Panc1 (cell line): ENCODE data around the gene TEN1. TPM values are rescaled to one million over a fixed set of nuclear protein-coding genes. Genes with fewer than 3 reads are reported as not detected.

Experiments
- ATAC-seq: fragments of 200-7000 bp; cut with Tn5 transposase; 2 replicates; pipeline ENCODE4 v1.9.1; 2020; ENCODE audit warnings: mild to moderate bottlenecking, moderate library complexity
- Bru-seq: library from RNA; stranded (reverse); fragments of 400-500 nt; gene quantifications from one replicate; lab custom pipeline; 2021; lab: Mats Ljungman, UMichigan
- BruChase-seq, 2 experiments: library from RNA; stranded (reverse); fragments of 400-500 nt; gene quantifications; one replicate each; lab custom pipeline; 2021; lab: Mats Ljungman, UMichigan
- BruUV-seq: library from RNA; stranded (reverse); fragments of 400-500 nt; replicated peaks from 2 replicates; lab custom pipeline; 2021; lab: Mats Ljungman, UMichigan
- CTCF ChIA-PET: fragments of 300-600 bp; sonication (Branson Sonifier 250); formaldehyde crosslinking; loops from one replicate; lab custom pipeline; 2022; ENCODE audit warnings: antibody characterized with exemption; lab: Charles Lee
- POLR2A ChIA-PET: fragments of 300-600 bp; sonication (Branson Sonifier 250); formaldehyde crosslinking; loops from one replicate; lab custom pipeline; 2022; ENCODE audit warnings: antibody characterized with exemption; lab: Charles Lee
- DNase-seq: peaks from one replicate; pipeline ENCODE4 v3.0.0-alpha.2; 2010; ENCODE audit warnings: low read depth, low spot score
- H3K27ac ChIP-seq: 2 replicates; pipeline ENCODE4 v1.5.1; 2011; ENCODE audit warnings: mild to moderate bottlenecking, low read length, inconsistent platforms
- H3K27me3 ChIP-seq: fragments of 200-500 bp; sonication (Bioruptor generic); 2 replicates; pipeline ENCODE4 v1.6.0; 2014; ENCODE audit warnings: low read length, inconsistent platforms; ENCODE audit not compliant: control insufficient read depth, insufficient read depth
- H3K36me3 ChIP-seq: fragments of 200-500 bp; sonication (Bioruptor generic); 2 replicates; pipeline ENCODE4 v1.5.1; 2014; ENCODE audit warnings: inconsistent platforms, mild to moderate bottlenecking, low read length, moderate library complexity; ENCODE audit not compliant: control insufficient read depth, insufficient read depth
- H3K4me1 ChIP-seq: 2 replicates; pipeline ENCODE4 v1.5.1; 2011; ENCODE audit warnings: inconsistent platforms, mild to moderate bottlenecking, low read length, moderate library complexity; ENCODE audit not compliant: control insufficient read depth, insufficient read depth
- H3K4me3 ChIP-seq, 2 experiments: 2 replicates each; pipeline ENCODE4 v1.5.1; 2011 to 2012; ENCODE audit warnings: low read depth in 2 of 2, low read length in 2 of 2, mild to moderate bottlenecking in 2 of 2, inconsistent platforms in 1 of 2, moderate library complexity in 1 of 2
- H3K9me3 ChIP-seq: fragments of 200-500 bp; sonication (Bioruptor generic); 2 replicates; pipeline ENCODE4 v1.5.1; 2014; ENCODE audit warnings: low read depth, mild to moderate bottlenecking, inconsistent platforms, low read length, moderate library complexity; ENCODE audit not compliant: control insufficient read depth, insufficient read depth
- CTCF ChIP-seq: fragments of 450-650 bp; IDR thresholded peaks from 2 replicates; pipeline ENCODE4 v1.5.1; 2017; ENCODE audit warnings: mild to moderate bottlenecking
- POLR2AphosphoS5 ChIP-seq: IDR thresholded peaks from 2 replicates; pipeline ENCODE4 v1.6.1; 2012; ENCODE audit warnings: mild to moderate bottlenecking, low read depth, low read length, moderate library complexity
- REST ChIP-seq, 2 experiments: IDR thresholded peaks; 2 replicates each; pipeline ENCODE4 v1.6.1; 2011 to 2012; ENCODE audit warnings: low read depth in 2 of 2, control low read depth in 1 of 2, low read length in 1 of 2, mild to moderate bottlenecking in 1 of 2, moderate library complexity in 1 of 2; ENCODE audit not compliant: insufficient read depth in 1 of 2
- SIN3A ChIP-seq: IDR thresholded peaks from 2 replicates; pipeline ENCODE4 v1.6.1; 2012; ENCODE audit warnings: low read depth, mild to moderate bottlenecking, low read length, moderate library complexity, borderline replicate concordance; ENCODE audit not compliant: insufficient read depth
- TCF7L2 ChIP-seq: IDR thresholded peaks from 2 replicates; pipeline ENCODE4 v1.6.1; 2011; ENCODE audit warnings: mild to moderate bottlenecking, low read depth, low read length, inconsistent platforms
- in situ Hi-C: cut with HindIII; loops from 2 replicates; pipeline ENCODE4 v1.10.0; 2016; ENCODE audit warnings: low sequenced_read_pairs, low pct_unique_long_range_greater_than_20kb
- intact Hi-C: fragments of 100-400 bp; cut with micrococcal nuclease; formaldehyde crosslinking; loops from one replicate; pipeline ENCODE4 v1.10.0; 2022; ENCODE audit not compliant: unreplicated experiment
- long read RNA-seq: library from polyadenylated mRNA; unstranded; transcript quantifications from one replicate; pipeline ENCODE4 v2.0.0, GENCODE V29; 2021; ENCODE audit not compliant: unreplicated experiment
- polyA plus RNA-seq: library from polyadenylated mRNA; unstranded; fragments of >200 nt; gene quantifications from one replicate; pipeline ENCODE4 v1.2.1, GENCODE V29; 2012; ENCODE audit warnings: missing spikeins; ENCODE audit not compliant: insufficient read length
- total RNA-seq: library from RNA; stranded (reverse); gene quantifications from one replicate; pipeline ENCODE4 v1.2.1, GENCODE V29; 2021; ENCODE audit not compliant: unreplicated experiment

Gene TEN1
- 41.3 TPM for total RNA-seq
- 57.2 TPM for polyA plus RNA-seq
- percentile 67 among the genes with signal in this experiment for Bru-seq, nascent RNA
- percentile 91 among the genes with signal in this experiment for BruChase-seq, experiment 1, labeled RNA remaining after a 2-hour chase
- percentile 95 among the genes with signal in this experiment for BruChase-seq, experiment 2, labeled RNA remaining after a 6-hour chase
- long read RNA-seq, transcript TEN1-201 (4 exons, 994 nt) = major isoform, 37 of 40 reads
- long read RNA-seq, partial matches to known transcripts = 1 of 40 reads
- long read RNA-seq, other reads (novel, unspliced or antisense) = 1 of 40 reads

- peak within 1 kb of the TSS; percentile 73 to 82 for H3K4me3 ChIP-seq
- DNase-seq (peak; percentile 64), ATAC-seq (peak; percentile 97)
- H3K9me3 ChIP-seq = no peaks in the 10 kb centered on the region
- no TSS peak for BruUV-seq
- peaks cover 21% of the 10 kb centered on the region for H3K4me1 ChIP-seq
- ChIA-PET POLR2A (interaction anchor here (0.5 to 1.2 kb wide), 3 partner anchors 23 to 283 kb away, joined by 3 to 18 read pairs (median 5); no protein-coding TSS in a partner anchor), CTCF (interaction anchor here (0.5 to 0.6 kb wide), 2 partner anchors 10 to 141 kb away, joined by 3 to 4 read pairs; no protein-coding TSS in a partner anchor)
- in situ Hi-C loops (no loop called here), intact Hi-C loops (no loop called here)
- H3K27me3 ChIP-seq = no peaks in the 10 kb centered on the region
- H3K27ac ChIP-seq = peak within 1 kb of the TSS; percentile 94
- TF ChIP-seq POLR2AphosphoS5 = peak; percentile 96
- peak; percentile 92 for TF ChIP-seq SIN3A
- TF ChIP-seq CTCF = no peak
- TF ChIP-seq TCF7L2 = peak; percentile 54; the same call in 1 of the 2 replicates
- TF ChIP-seq REST (IDR thresholded peaks at IDR 0.05; ENCODE audit: insufficient read depth in 1 of 2, low read depth in 2 of 2, low read length in 1 of 2) = no peak
- H3K36me3 ChIP-seq = peaks cover 8% of the 10 kb centered on the region; the same call in 1 of the 2 replicates
Observed at GRCh38 chr17:75978938-75979704, at the start of gene TEN1, which contains the start of gene ACOX1. TSS of gene TEN1 (plus strand) at chr17:75979240. CDS start at chr17:75986193, 6,953 bp downstream. TSS of gene ACOX1 (minus strand) at chr17:75979166. CDS start at chr17:75979073, 93 bp downstream.

- H3K27ac ChIP-seq = no peak overlapping the region
- DNase-seq = no peak
- BruUV-seq = no TSS peak
- H3K27me3 ChIP-seq = no peaks in the 10 kb centered on the region
- no peak for ATAC-seq
- ChIA-PET POLR2A (no interaction called here), CTCF (no interaction called here)
- TF ChIP-seq CTCF = no peak
- TF ChIP-seq TCF7L2 = no peak
- no peak for TF ChIP-seq SIN3A
- H3K9me3 ChIP-seq = no peaks in the 10 kb centered on the region
- H3K4me3 ChIP-seq = no peak overlapping the region
- intact Hi-C loops (no loop called here), in situ Hi-C loops (loop anchor here (25.0 kb wide), 1 partner anchor 131 kb away; the partner anchor contains the start of genes GALR2 and SRP68)
- H3K36me3 ChIP-seq = no peaks in the 10 kb centered on the region
- no peaks in the 10 kb centered on the region for H3K4me1 ChIP-seq
Observed at GRCh38 chr17:75931062-75931461, 48.0 kb upstream of the TEN1 start.
